HG03575 (cell line): ENCODE measurements around the gene RALGAPA2.

Experiments used
- ATAC-seq: cut with Tn5 transposase; IDR thresholded peaks from one replicate; pipeline ENCODE4 v1.9.1; 2021; ENCODE audit not compliant: unreplicated experiment, insufficient number of reproducible peaks, low FRiP score; ENCODE audit errors: extremely low read depth

The RALGAPA2 gene

DNA sequence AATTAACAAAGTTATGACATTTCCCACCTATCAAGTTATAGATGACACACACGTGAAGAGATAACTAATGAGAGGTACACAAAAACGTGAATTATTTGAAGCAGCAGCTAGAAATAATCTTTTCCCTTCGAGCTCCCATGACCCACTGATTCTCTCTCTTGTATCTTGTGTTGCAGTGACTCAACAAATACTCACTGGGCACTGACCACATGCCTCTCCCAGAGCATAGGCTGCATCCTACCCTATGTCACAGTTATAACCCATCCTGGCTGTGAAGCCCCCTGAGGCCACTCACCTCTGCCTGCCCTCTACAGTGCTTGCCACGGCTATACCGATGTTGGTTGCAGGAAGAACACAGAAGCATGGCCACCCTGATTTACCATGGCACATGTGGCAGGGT is 252.7 kb downstream of the RALGAPA2 start:
- no peak for ATAC-seq

GRCh38 chr20:20457392-20458126 is 254.9 kb downstream of the RALGAPA2 start:
- ATAC-seq: no peak

DNA sequence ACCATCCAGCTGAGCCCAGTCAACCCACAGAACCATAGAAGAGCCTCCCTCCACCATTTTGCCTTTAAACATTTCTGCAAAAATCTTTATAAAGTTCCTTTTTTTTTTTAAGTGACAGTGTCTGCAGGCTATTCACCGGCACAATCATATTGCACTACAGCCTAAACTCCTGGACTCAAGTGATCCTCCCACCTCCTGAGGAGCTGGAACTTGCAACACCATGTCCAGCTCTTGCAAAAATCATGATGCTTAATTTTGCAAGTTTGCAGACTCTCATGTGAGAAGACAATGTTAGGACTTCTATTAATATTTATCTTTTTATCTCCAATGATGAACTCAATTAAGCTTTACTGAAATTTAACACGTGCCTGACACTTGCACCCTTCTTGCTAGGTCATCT is 255.7 kb downstream of the RALGAPA2 start:
- no peak for ATAC-seq

GRCh38 chr20:20455926-20456325 is 256.5 kb downstream of the RALGAPA2 start:
- no peak for ATAC-seq

GRCh38 chr20:20454850-20455627 is 257.4 kb downstream of the RALGAPA2 start:
- ATAC-seq: no peak

DNA sequence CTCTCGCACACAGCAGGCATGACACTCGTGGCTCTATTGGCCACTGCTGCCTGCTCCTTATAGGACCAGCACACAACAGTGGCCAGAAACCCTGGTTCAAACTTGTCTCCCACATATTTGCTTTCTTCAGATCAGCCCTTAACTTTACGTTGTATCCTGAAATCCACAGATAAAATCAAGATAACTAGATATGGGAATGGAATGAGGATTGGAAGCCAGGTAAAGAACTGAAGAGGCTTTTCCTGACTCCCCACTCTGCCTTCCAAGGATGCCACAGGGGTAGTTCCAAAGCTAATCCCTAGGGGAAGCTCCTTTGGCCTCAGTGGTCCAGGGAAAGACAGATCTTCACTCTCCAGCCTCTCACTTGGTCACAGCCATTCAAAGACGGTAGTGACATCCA is 258.1 kb downstream of the RALGAPA2 start:
- no peak for ATAC-seq

GRCh38 chr20:20452254-20452676 is 260.2 kb downstream of the RALGAPA2 start:
- ATAC-seq: peak; percentile 65

DNA sequence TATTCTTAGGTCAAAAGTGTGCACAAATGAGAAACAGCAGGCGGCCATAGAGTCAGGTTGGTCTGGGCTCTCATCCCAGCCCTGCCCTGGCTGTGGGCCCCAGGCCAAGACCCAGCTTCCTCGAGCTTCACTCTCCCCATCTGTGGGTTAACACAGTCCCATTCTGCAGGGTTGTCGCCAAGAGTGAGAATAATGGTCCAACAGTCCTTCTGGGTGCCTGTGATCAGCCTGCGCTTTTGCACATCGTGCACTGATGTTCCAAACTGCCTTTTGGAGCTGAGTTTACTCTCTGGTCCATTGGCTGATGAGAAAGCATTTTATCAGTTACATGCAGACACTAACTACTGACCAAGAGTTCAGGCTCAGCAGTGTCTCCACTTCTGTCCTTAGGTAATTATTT is 261.9 kb downstream of the RALGAPA2 start:
- no peak for ATAC-seq

DNA sequence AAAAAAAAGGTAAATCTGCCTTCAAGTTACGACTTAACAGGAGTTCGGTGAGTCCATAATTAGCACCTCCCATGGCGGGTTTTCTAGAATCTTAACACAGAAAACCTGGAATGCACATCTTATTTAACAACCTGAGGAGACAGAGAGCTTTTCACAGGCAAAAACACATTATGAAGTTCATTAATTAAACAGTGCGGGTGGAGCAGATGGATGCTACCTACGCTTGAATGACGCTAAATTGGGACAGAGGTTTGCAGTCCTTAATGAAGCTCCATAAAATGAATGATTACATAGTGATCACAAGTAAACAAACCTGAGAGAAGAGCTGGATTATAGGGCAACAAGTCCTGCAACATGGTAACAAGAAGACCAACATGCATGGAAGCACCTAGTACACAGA is 263.6 kb downstream of the RALGAPA2 start:
- ATAC-seq: no peak

GRCh38 chr20:20447196-20447595 is 265.2 kb downstream of the RALGAPA2 start:
- no peak for ATAC-seq

GRCh38 chr20:20446425-20447015 is 265.9 kb downstream of the RALGAPA2 start:
- ATAC-seq: no peak

DNA sequence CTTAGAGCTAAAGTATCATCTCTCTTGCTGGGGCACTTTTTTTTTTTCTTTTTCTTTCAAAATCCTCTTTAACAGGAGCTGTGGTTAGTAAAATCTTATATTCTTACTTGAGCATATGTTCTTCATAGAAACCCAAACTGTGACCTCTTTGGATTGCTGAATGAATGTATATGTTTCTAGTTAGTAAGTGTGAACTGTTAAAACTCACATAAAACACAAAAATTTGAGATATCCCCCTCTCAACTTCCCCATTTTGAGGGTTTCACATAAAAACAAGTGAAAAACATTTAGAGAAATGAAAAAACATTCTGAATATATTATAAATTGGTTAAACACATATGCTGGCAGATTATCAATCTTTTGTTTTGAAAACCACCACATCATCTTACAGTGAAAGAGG is 266.4 kb downstream of the RALGAPA2 start:
- no peak for ATAC-seq

- no peak for ATAC-seq
Observed at GRCh38 chr20:20443504-20443903, 268.9 kb downstream of the RALGAPA2 start.

- ATAC-seq: no peak
Observed at GRCh38 chr20:20442466-20442865, 270.0 kb downstream of the RALGAPA2 start.

DNA sequence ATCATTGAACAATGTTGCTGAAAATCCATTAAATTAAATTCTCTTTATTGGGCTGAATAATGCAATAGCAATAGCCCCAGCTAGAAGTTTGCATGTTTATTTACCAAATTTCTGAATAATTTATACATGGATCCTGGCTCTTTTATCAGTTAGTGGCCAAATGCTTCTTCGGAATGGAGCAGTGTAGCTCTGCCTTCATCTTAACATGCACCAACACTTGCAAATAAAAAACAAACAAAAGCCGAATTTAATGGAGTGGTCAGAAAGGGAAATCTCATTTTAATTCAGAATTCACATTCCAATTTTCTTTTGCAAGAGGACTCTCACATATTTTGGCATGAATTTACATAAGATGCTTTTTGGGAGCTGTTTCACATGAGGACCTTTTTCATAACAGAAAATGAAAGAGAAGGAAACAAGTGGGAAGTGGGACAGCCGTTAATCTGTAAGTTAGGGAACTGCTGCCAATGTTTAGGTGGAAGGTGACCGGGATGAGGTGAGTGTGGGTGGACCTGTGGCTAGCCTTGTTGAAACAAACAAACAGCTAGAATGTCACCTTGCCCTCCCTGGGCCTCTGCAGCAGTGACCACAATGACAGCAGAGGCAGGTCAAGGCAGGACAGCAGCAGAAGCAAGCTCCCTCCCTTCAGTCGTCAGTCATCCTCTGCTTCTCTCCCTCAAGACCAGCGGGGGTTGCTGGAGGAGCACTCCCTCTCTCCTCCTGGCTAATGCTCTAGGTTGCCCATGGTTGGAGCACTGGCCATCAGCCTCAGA is 271.4 kb downstream of the RALGAPA2 start:
- ATAC-seq: no peak

DNA sequence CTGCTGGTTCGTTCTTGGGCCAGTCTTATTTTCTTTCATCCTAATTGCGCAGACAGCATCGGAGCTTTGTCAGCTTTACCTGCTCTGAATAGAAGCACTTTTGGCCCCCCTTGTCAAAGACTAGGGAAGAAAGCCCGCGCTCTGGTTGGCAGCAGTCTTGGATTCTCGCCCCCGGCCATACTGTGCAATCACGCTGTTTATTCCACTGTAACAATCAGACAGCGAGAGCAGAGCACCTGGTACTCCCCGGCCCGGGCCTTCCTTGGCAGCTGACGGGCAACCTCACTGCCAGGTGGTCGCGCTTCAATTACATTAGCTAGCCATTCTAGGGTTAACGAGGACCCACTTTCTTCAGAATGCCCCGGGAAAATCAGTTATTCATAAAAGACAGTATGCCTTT is 272.0 kb downstream of the RALGAPA2 start:
- no peak for ATAC-seq

DNA sequence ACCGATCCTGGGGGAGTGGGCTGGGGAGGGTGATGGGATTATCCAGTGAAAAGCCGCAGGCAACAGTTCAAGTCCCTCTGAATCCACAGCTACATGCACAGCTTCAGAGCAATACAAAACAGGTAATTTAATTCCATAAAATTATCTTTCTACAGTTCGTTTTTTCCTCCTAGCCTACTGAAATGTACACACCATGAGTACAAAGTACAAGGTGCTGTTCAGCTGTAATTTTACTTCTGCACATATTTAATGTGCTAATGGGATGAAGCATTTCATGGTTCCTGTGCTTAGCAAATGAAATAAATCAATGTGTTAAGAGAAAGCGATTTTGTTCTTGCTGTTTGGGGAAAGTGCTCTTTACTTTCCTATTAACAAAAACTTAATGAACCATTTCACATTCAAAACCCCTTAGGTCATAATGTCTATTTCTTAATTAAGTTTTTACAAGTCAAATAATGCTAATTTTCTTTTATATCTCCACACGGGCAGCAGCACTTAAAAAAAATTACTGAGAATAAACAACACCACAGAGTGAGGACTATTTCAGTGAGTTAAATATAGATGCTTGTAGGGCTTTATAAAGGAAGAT is 272.7 kb downstream of the RALGAPA2 start:
- no peak for ATAC-seq

DNA sequence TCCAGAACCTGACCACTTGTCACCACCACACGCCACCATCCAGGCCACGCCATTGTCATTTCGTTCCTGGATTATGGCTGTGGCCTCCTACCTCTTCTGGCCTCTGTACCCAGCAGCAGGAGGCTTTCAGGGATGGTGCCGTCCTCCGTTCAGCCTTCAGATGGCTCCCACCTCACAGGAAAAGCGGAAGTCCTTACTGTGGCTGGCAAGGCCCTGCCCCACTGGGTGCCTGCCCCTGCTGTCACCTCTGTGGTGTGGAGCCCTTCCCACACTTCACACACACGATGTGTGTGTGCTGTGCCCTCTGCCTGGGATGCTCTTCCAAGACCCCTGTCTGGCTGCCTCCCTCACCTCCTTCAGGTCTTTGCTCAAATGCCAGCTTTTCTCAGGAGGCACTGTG is 275.1 kb downstream of the RALGAPA2 start:
- ATAC-seq: no peak

- ATAC-seq: no peak
Observed at GRCh38 chr20:20436689-20437088, 275.8 kb downstream of the RALGAPA2 start.
